Measurements from ENCODE around the gene PAM.
A peak's percentile ranks its signal among the peaks of the same experiment; 100 is the strongest.

The PAM gene

GRCh38 chr5:103019804-103020203 lies 264.7 kb downstream of the PAM start:
- no peaks in the 10 kb centered on the region; the same call in none of the 2 replicates for H3K36me3 ChIP-seq
- peaks cover 6% of the 10 kb centered on the region; the same call in 1 of the 2 replicates for H3K4me1 ChIP-seq
- TF ChIP-seq, protein P1, sequence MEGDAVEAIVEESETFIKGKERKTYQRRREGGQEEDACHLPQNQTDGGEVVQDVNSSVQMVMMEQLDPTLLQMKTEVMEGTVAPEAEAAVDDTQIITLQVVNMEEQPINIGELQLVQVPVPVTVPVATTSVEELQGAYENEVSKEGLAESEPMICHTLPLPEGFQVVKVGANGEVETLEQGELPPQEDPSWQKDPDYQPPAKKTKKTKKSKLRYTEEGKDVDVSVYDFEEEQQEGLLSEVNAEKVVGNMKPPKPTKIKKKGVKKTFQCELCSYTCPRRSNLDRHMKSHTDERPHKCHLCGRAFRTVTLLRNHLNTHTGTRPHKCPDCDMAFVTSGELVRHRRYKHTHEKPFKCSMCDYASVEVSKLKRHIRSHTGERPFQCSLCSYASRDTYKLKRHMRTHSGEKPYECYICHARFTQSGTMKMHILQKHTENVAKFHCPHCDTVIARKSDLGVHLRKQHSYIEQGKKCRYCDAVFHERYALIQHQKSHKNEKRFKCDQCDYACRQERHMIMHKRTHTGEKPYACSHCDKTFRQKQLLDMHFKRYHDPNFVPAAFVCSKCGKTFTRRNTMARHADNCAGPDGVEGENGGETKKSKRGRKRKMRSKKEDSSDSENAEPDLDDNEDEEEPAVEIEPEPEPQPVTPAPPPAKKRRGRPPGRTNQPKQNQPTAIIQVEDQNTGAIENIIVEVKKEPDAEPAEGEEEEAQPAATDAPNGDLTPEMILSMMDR (IDR thresholded peaks at IDR 0.05; ENCODE audit: low read depth, low read length), result no peak
- H3K27me3 ChIP-seq, result no peaks in the 10 kb centered on the region
- no peak for DNase-seq
- no peaks in the 10 kb centered on the region for H3K9me3 ChIP-seq
- no peak overlapping the region for H3K4me3 ChIP-seq (ENCODE audit: low read depth, low read length)

DNA sequence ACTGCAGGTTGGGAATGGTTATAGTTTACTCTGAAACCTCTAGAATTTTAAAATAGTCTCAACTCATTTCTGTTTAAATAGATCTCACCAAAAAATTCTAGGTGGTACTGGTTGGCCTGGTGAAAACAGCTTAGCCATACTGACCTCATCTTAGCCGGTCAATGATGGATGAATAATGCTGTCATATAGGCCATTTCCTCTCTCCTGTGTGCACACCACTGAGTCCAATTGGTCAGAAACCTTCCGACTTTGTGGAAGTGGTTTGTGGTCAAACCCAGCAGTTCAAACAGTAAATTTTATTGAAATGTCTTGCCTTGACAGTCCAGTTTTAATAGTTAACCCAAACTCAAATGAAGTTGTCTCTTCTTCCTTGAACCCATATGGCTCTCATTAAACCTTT lies 266.2 kb downstream of the PAM start:
- Histone ChIP-seq H3K27me3 (no peaks in the 10 kb centered on the region), H3K9me3 (no peaks in the 10 kb centered on the region), H3K36me3 (no peaks in the 10 kb centered on the region; the same call in none of the 2 replicates), H3K4me1 (no peaks in the 10 kb centered on the region), H3K4me3 (ENCODE audit: low read depth, low read length) (no peak overlapping the region)
- TF ChIP-seq, protein P1 (IDR thresholded peaks at IDR 0.05; ENCODE audit: low read depth, low read length), result no peak
- no peak for DNase-seq

- DNase-seq, result no peak
- TF ChIP-seq, protein P1 (IDR thresholded peaks at IDR 0.05; ENCODE audit: low read depth, low read length), result no peak
- Histone ChIP-seq H3K9me3 (no peaks in the 10 kb centered on the region), H3K4me1 (no peaks in the 10 kb centered on the region), H3K27me3 (no peaks in the 10 kb centered on the region), H3K4me3 (ENCODE audit: low read depth, low read length) (no peak overlapping the region), H3K36me3 (no peaks in the 10 kb centered on the region; the same call in 1 of the 2 replicates)
Measured at GRCh38 chr5:103027267-103027666, 272.2 kb downstream of the PAM start.

DNA sequence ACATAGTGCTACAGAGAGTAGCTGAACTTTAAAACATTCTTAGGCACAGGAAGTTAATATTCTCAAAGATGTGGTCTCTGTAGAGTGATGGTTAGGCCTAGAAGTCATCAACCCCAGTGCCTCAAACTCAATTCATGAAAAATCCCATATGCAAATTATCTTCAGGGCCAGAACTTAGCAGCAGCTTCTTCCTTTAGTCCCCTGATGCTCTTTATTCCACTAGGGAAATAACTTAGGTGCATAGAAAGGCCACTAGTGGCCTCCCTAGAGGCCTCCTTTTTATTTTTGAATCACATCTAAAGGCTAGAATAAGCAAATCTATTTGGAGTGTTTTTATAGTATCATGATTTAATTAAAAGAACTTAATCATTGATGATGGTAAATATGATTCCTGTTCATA lies 276.5 kb downstream of the PAM start:
- DNase-seq, result no peak
- Histone ChIP-seq H3K36me3 (no peaks in the 10 kb centered on the region; the same call in 1 of the 2 replicates), H3K27me3 (no peaks in the 10 kb centered on the region), H3K4me1 (no peaks in the 10 kb centered on the region; the same call in 1 of the 2 replicates), H3K9me3 (no peaks in the 10 kb centered on the region), H3K4me3 (ENCODE audit: low read depth, low read length) (no peak overlapping the region)
- TF ChIP-seq, protein P1 (IDR thresholded peaks at IDR 0.05; ENCODE audit: low read depth, low read length), result peak; percentile 52

- no peaks in the 10 kb centered on the region for H3K9me3 ChIP-seq
- no peak overlapping the region for H3K4me3 ChIP-seq (ENCODE audit: low read depth, low read length)
- no peak for DNase-seq
- no peaks in the 10 kb centered on the region; the same call in 1 of the 2 replicates for H3K4me1 ChIP-seq
- TF ChIP-seq, protein P1 (IDR thresholded peaks at IDR 0.05; ENCODE audit: low read depth, low read length), result no peak
- H3K36me3 ChIP-seq, result no peaks in the 10 kb centered on the region; the same call in 1 of the 2 replicates
- no peaks in the 10 kb centered on the region for H3K27me3 ChIP-seq
Measured at GRCh38 chr5:103033696-103034095, 278.6 kb downstream of the PAM start.

- H3K27me3 ChIP-seq, result no peaks in the 10 kb centered on the region
- H3K4me3 ChIP-seq (ENCODE audit: low read depth, low read length), result no peak overlapping the region
- no peaks in the 10 kb centered on the region; the same call in 1 of the 2 replicates for H3K4me1 ChIP-seq
- no peaks in the 10 kb centered on the region for H3K9me3 ChIP-seq
- no peak for DNase-seq
- TF ChIP-seq, protein P1 (IDR thresholded peaks at IDR 0.05; ENCODE audit: low read depth, low read length), result no peak
- no peaks in the 10 kb centered on the region; the same call in 1 of the 2 replicates for H3K36me3 ChIP-seq
Measured at GRCh38 chr5:103034662-103035392, 279.7 kb downstream of the PAM start.

All from BE2C (cell line).